ENCODE results near the gene VSIR. TPM values are rescaled to one million over a fixed set of nuclear protein-coding genes. Genes with fewer than 3 reads are reported as not detected.

VSIR gene
- total RNA-seq, 1 donor from 2014 or later, result 0.29 TPM

- peaks cover 12% of the 10 kb centered on the region for H3K27me3 Mint-ChIP-seq (ENCODE audit: unreplicated experiment)
- H3K4me3 Mint-ChIP-seq (ENCODE audit: unreplicated experiment), result no peak overlapping the region
- H3K9me3 Mint-ChIP-seq (ENCODE audit: unreplicated experiment), result peaks cover 8% of the 10 kb centered on the region
- no peak overlapping the region for H3K27ac Mint-ChIP-seq (ENCODE audit: unreplicated experiment)
- H3K4me1 Mint-ChIP-seq (ENCODE audit: low read depth, unreplicated experiment), result no peaks in the 10 kb centered on the region
- no peaks in the 10 kb centered on the region for H3K36me3 Mint-ChIP-seq (ENCODE audit: unreplicated experiment)
- TF ChIP-seq, protein P1, sequence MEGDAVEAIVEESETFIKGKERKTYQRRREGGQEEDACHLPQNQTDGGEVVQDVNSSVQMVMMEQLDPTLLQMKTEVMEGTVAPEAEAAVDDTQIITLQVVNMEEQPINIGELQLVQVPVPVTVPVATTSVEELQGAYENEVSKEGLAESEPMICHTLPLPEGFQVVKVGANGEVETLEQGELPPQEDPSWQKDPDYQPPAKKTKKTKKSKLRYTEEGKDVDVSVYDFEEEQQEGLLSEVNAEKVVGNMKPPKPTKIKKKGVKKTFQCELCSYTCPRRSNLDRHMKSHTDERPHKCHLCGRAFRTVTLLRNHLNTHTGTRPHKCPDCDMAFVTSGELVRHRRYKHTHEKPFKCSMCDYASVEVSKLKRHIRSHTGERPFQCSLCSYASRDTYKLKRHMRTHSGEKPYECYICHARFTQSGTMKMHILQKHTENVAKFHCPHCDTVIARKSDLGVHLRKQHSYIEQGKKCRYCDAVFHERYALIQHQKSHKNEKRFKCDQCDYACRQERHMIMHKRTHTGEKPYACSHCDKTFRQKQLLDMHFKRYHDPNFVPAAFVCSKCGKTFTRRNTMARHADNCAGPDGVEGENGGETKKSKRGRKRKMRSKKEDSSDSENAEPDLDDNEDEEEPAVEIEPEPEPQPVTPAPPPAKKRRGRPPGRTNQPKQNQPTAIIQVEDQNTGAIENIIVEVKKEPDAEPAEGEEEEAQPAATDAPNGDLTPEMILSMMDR (IDR thresholded peaks at IDR 0.05; ENCODE audit: partially characterized antibody, unreplicated experiment), result no peak
- DNase-seq, result no peak
Measured at GRCh38 chr10:71819441-71819861, 46.1 kb upstream of the VSIR start.

GRCh38 chr10:71818674-71819260 is 45.4 kb upstream of the VSIR start:
- Mint-ChIP-seq H3K27me3 (ENCODE audit: unreplicated experiment) (peaks cover 12% of the 10 kb centered on the region), H3K27ac (ENCODE audit: unreplicated experiment) (no peak overlapping the region), H3K9me3 (ENCODE audit: unreplicated experiment) (peaks cover 8% of the 10 kb centered on the region), H3K36me3 (ENCODE audit: unreplicated experiment) (no peaks in the 10 kb centered on the region), H3K4me1 (ENCODE audit: low read depth, unreplicated experiment) (no peaks in the 10 kb centered on the region), H3K4me3 (ENCODE audit: unreplicated experiment) (no peak overlapping the region)
- TF ChIP-seq, protein P1 (IDR thresholded peaks at IDR 0.05; ENCODE audit: partially characterized antibody, unreplicated experiment), result no peak
- DNase-seq, result no peak

DNA sequence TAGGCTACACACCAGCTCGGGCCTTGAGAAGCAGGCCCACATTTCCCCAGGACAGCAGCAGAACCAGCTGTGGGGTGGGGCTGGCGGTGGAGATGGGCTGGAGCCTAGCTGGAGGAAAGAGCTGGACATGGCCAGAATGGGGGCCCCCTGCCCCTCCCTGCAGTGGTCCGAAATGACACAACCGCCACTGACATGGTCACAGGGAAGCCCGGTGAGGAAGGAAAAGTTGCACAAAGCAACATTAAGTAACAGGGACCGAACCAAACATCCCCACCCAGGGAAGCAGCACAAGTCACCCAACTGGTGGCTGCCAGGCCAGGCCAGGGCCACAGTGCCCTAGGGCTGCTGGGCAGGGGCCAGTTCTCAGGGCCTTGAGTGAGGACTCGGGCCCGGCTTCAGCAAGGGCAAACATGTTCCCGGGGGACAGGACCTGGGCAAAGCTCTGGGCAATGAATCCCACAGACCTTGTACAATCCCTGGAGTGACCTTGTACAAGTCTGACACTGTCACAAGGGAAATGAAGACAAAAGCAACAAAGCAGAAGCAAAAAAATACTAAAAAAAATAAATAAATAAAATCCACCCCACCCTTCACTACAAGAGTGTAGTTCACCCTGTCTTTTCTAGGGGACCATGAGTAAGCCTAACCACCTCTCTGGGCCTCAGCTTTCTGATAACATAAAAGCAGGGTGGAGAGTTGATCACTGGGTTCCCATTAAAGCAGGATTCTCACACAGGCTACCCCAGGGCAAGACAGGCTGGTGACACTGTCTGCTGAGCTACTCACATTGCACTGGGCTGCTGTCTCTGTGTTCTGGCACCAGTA is 44.7 kb upstream of the VSIR start:
- Mint-ChIP-seq H3K9me3 (ENCODE audit: unreplicated experiment) (peaks cover 11% of the 10 kb centered on the region), H3K4me3 (ENCODE audit: unreplicated experiment) (no peak overlapping the region), H3K4me1 (ENCODE audit: low read depth, unreplicated experiment) (peaks cover 3% of the 10 kb centered on the region), H3K36me3 (ENCODE audit: unreplicated experiment) (no peaks in the 10 kb centered on the region), H3K27me3 (ENCODE audit: unreplicated experiment) (peaks cover 14% of the 10 kb centered on the region), H3K27ac (ENCODE audit: unreplicated experiment) (no peak overlapping the region)
- no peak for DNase-seq
- TF ChIP-seq, protein P1 (IDR thresholded peaks at IDR 0.05; ENCODE audit: partially characterized antibody, unreplicated experiment), result no peak

DNA sequence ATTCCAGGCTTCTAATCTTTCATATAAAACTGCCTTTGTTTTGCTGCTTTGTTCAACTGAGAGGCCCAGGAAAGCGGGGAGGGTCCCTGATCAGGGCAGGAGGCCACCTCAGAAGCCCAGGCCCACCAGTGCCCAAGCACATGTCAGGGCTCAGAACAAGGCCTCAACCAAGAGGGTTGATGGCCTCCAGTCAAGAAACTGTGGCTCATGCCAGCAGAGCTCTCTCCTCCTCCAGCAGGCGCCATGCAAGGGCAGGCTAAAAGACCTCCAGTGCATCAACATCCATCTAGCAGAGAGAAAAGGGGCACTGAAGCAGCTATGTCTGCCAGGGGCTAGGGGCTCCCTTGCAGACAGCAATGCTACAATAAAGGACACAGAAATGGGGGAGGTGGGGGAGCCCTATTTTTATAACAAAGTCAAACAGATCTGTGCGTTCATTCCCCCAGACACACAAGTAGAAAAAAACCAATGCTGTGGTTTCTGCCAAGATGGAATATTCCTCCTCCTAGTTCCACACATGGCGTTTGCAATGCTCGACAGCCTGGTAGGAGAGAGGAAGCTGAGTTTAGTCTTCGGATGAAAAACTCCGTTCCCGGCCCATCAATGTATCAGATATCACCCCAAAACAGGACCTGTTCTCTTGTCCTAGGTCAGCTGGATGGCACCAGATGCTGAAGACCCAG is 43.8 kb upstream of the VSIR start:
- peaks cover 11% of the 10 kb centered on the region for H3K9me3 Mint-ChIP-seq (ENCODE audit: unreplicated experiment)
- H3K27ac Mint-ChIP-seq (ENCODE audit: unreplicated experiment), result no peak overlapping the region
- peaks cover 16% of the 10 kb centered on the region for H3K27me3 Mint-ChIP-seq (ENCODE audit: unreplicated experiment)
- DNase-seq, result no peak
- H3K36me3 Mint-ChIP-seq (ENCODE audit: unreplicated experiment), result no peaks in the 10 kb centered on the region
- peaks cover 3% of the 10 kb centered on the region for H3K4me1 Mint-ChIP-seq (ENCODE audit: low read depth, unreplicated experiment)
- no peak overlapping the region for H3K4me3 Mint-ChIP-seq (ENCODE audit: unreplicated experiment)
- TF ChIP-seq, protein P1 (IDR thresholded peaks at IDR 0.05; ENCODE audit: partially characterized antibody, unreplicated experiment), result no peak
